OCI-LY3 (cell line): ENCODE data around the gene PDHA2.

ENCODE experiments used
- H2AFZ ChIP-seq: fragments of 200-600, 300-600 bp; shearing (Covaris generic); 2 replicates; pipeline ENCODE4 v1.6.0; 2014; ENCODE audit warnings: antibody characterized with exemption, low read depth, low read length
- H3K27ac ChIP-seq: fragments of 200-600, 300-600 bp; sonication (generic); 2 replicates; pipeline ENCODE4 v1.5.1; 2014; ENCODE audit warnings: mild to moderate bottlenecking, low read length, moderate library complexity, mixed read lengths
- H3K27me3 ChIP-seq: fragments of 200-600, 300-600 bp; sonication (generic); 2 replicates; pipeline ENCODE4 v1.6.1; 2014; ENCODE audit warnings: low read depth, low read length, mixed read lengths
- H3K36me3 ChIP-seq: fragments of 200-600, 300-600 bp; sonication (generic); replicated peaks from 2 replicates; pipeline ENCODE3; 2014; ENCODE audit warnings: low read depth, low read length, mixed read lengths
- H3K4me1 ChIP-seq: fragments of 300-600, 200-600 bp; sonication (generic); 2 replicates; pipeline ENCODE4 v1.6.1; 2014; ENCODE audit warnings: low read length, mixed read lengths
- H3K4me2 ChIP-seq: fragments of 200-600, 300-600 bp; sonication (generic); 2 replicates; pipeline ENCODE4 v1.6.1; 2014; ENCODE audit warnings: low read length, mixed read lengths
- H3K4me3 ChIP-seq: fragments of 300-600, 200-600 bp; sonication (generic); 2 replicates; pipeline ENCODE4 v1.5.1; 2014; ENCODE audit warnings: antibody characterized with exemption, mild to moderate bottlenecking, low read length, moderate library complexity
- H3K79me2 ChIP-seq: fragments of 300-600, 200-600 bp; shearing (Covaris generic); 2 replicates; pipeline ENCODE4 v1.6.1; 2014; ENCODE audit warnings: mild to moderate bottlenecking, low read length, mixed read lengths
- H3K9ac ChIP-seq: fragments of 300-600, 200-600 bp; shearing (Covaris generic); 2 replicates; pipeline ENCODE4 v1.6.0; 2014; ENCODE audit warnings: mild to moderate bottlenecking, low read length, moderate library complexity
- H3K9me3 ChIP-seq: fragments of 200-600, 300-600 bp; shearing (Covaris generic); 2 replicates; pipeline ENCODE4 v1.6.1; 2014; ENCODE audit warnings: low read length, mixed read lengths; ENCODE audit not compliant: insufficient read depth
- H4K20me1 ChIP-seq: fragments of 200-600, 300-600 bp; sonication (generic); 2 replicates; pipeline ENCODE4 v1.6.1; 2016; ENCODE audit warnings: low read length, mixed read lengths; ENCODE audit not compliant: insufficient read depth
- EZH2phosphoT487 ChIP-seq: fragments of 200-600 bp; shearing (Covaris generic); IDR thresholded peaks from 2 replicates; pipeline ENCODE4 v1.6.1; 2018; ENCODE audit warnings: antibody characterized with exemption, mixed run types, low read depth
- TF ChIP-seq, protein P1 (sequence below): fragments of 200-600, 300-600 bp; sonication (generic); IDR thresholded peaks from 2 replicates; pipeline ENCODE4 v1.5.1; 2014; ENCODE audit warnings: antibody characterized with exemption, low read length, low read depth

The PDHA2 gene

DNA sequence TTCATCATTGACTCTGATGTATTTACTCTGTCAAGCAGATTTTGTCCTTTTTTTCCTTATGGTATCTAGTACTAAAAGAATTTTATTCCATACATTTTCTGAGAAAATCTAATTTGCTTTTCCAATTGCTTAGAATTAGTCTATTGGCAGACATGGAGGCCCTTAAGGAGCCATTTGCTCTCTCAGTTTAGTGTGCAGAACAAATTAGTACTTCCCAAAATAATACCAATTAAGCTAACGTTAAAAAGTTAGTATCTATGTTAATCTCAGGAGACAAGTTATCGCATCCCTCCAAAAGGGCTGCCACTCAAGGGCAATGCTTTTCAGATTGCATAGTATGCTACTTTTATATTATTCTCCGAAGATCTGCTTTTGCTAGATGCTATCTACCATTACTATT is 47.7 kb downstream of the PDHA2 start:
- no peaks in the 10 kb centered on the region for H4K20me1 ChIP-seq
- H3K27me3 ChIP-seq, result 0 out of 2 replicates have a peak, but pooled peaks cover 2% of the 10 kb centered on the region
- H3K79me2 ChIP-seq, result no peaks in the 10 kb centered on the region
- no peaks in the 10 kb centered on the region for H3K36me3 ChIP-seq
- no peak overlapping the region for H3K4me3 ChIP-seq
- H3K4me1 ChIP-seq, result no peaks in the 10 kb centered on the region
- H3K27ac ChIP-seq, result no peak overlapping the region
- no peak for TF ChIP-seq EZH2phosphoT487
- TF ChIP-seq, protein P1, sequence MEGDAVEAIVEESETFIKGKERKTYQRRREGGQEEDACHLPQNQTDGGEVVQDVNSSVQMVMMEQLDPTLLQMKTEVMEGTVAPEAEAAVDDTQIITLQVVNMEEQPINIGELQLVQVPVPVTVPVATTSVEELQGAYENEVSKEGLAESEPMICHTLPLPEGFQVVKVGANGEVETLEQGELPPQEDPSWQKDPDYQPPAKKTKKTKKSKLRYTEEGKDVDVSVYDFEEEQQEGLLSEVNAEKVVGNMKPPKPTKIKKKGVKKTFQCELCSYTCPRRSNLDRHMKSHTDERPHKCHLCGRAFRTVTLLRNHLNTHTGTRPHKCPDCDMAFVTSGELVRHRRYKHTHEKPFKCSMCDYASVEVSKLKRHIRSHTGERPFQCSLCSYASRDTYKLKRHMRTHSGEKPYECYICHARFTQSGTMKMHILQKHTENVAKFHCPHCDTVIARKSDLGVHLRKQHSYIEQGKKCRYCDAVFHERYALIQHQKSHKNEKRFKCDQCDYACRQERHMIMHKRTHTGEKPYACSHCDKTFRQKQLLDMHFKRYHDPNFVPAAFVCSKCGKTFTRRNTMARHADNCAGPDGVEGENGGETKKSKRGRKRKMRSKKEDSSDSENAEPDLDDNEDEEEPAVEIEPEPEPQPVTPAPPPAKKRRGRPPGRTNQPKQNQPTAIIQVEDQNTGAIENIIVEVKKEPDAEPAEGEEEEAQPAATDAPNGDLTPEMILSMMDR, result no peak
- H2AFZ ChIP-seq, result no peak overlapping the region
- no peak overlapping the region for H3K4me2 ChIP-seq
- H3K9me3 ChIP-seq, result no peaks in the 10 kb centered on the region
- no peak overlapping the region for H3K9ac ChIP-seq

DNA sequence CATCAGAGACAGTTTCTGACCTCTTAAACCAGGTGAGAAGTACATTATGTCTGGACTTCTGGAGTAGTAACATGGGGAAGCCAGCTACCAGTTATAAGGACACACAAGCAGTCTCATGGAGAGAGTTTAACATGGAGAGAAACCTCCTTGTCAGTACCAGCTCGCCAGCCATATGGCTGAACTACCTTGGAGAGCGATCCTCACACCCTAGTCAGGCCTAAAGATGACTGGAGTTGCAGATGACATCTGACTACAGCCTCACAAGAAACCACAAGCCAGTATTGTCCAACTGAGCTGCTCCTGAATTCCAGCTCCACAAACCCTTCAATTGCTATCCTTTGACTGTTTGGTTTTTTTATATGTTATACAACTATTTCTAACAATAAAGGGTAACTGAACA is 49.8 kb downstream of the PDHA2 start:
- H3K9me3 ChIP-seq, result no peaks in the 10 kb centered on the region
- no peak overlapping the region for H3K4me2 ChIP-seq
- H3K4me3 ChIP-seq, result no peak overlapping the region
- no peak overlapping the region for H3K9ac ChIP-seq
- no peaks in the 10 kb centered on the region for H3K4me1 ChIP-seq
- H3K79me2 ChIP-seq, result no peaks in the 10 kb centered on the region
- H3K27ac ChIP-seq, result no peak overlapping the region
- H2AFZ ChIP-seq, result no peak overlapping the region
- TF ChIP-seq, protein P1, result no peak
- no peak for TF ChIP-seq EZH2phosphoT487
- no peaks in the 10 kb centered on the region for H3K36me3 ChIP-seq
- no peaks in the 10 kb centered on the region for H4K20me1 ChIP-seq
- peaks cover 3% of the 10 kb centered on the region; the same call in 1 of the 2 replicates for H3K27me3 ChIP-seq
